Gastroesophageal sphincter (tissue), 3 donors: ENCODE data around the gene KLK6.

Source experiments
- CTCF ChIP-seq, 4 experiments: fragments of 200-600 bp in 2 of 4; fragments of 450-650 bp in 2 of 4; sonication (generic) in 1 of 4; IDR thresholded peaks; one replicate each; pipeline ENCODE4 v1.5.1; 2017 to 2019; ENCODE audit warnings: antibody characterized with exemption in 4 of 4, mild to moderate bottlenecking in 2 of 4, moderate library complexity in 2 of 4
- POLR2AphosphoS5 ChIP-seq: sonication (generic); formaldehyde crosslinking; IDR thresholded peaks from one replicate; pipeline ENCODE4 v1.6.1; 2017; ENCODE audit warnings: antibody characterized with exemption

- TF ChIP-seq CTCF (IDR thresholded peaks at IDR 0.05) (no peak), POLR2AphosphoS5 (no peak)
These were observed 43.7 kb downstream of the KLK6 start for GRCh38 chr19:50925734-50926133.
